ENCODE data around the gene IGFBP1. TPM values are rescaled to one million over a fixed set of nuclear protein-coding genes. Genes with fewer than 3 reads are reported as not detected.

Gene IGFBP1
- total RNA-seq (2022; extraction: Qiagen RNA extraction; ENCODE audit: low read depth): 22.2 to 36.3 TPM (median 30.8 TPM) in 5 replicates

DNA sequence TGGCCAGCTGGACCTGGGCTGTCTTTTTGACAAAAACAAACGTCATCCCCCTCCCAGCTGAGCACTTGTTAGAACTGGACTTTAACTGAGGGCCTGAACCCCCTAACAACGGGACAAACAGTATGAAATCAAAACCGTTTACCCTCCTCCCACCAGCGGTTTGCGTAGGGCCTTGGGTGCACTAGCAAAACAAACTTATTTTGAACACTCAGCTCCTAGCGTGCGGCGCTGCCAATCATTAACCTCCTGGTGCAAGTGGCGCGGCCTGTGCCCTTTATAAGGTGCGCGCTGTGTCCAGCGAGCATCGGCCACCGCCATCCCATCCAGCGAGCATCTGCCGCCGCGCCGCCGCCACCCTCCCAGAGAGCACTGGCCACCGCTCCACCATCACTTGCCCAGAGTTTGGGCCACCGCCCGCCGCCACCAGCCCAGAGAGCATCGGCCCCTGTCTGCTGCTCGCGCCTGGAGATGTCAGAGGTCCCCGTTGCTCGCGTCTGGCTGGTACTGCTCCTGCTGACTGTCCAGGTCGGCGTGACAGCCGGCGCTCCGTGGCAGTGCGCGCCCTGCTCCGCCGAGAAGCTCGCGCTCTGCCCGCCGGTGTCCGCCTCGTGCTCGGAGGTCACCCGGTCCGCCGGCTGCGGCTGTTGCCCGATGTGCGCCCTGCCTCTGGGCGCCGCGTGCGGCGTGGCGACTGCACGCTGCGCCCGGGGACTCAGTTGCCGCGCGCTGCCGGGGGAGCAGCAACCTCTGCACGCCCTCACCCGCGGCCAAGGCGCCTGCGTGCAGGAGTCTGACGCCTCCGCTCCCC, at the start of gene IGFBP1:
TSS of gene IGFBP1 (plus strand) at position 304 of the 808 bp plus-strand sequence. CDS start at position 469, 165 bp downstream.

DNA sequence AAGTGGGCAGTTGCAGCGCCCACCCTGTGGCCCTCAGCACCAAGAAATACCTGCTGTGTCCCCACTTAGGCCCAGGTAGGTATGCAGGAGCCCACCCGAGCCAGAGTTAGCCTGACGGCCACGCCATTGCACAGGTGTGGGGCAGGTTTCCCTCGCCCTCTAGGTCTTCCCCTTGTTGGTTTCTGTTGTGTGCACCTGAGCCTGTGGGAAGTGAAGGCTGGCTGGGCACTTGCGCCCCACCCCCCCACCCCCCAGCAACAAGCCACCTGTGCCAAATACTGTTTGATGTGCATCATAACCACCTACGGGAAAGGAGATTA, 15.3 kb upstream of the IGFBP1 start, which contains the start of gene CCDC201:
TSS of gene CCDC201 (minus strand) at position 48 of the 320 bp plus-strand sequence. CDS start 75 bp downstream, outside the sequence.

DNA sequence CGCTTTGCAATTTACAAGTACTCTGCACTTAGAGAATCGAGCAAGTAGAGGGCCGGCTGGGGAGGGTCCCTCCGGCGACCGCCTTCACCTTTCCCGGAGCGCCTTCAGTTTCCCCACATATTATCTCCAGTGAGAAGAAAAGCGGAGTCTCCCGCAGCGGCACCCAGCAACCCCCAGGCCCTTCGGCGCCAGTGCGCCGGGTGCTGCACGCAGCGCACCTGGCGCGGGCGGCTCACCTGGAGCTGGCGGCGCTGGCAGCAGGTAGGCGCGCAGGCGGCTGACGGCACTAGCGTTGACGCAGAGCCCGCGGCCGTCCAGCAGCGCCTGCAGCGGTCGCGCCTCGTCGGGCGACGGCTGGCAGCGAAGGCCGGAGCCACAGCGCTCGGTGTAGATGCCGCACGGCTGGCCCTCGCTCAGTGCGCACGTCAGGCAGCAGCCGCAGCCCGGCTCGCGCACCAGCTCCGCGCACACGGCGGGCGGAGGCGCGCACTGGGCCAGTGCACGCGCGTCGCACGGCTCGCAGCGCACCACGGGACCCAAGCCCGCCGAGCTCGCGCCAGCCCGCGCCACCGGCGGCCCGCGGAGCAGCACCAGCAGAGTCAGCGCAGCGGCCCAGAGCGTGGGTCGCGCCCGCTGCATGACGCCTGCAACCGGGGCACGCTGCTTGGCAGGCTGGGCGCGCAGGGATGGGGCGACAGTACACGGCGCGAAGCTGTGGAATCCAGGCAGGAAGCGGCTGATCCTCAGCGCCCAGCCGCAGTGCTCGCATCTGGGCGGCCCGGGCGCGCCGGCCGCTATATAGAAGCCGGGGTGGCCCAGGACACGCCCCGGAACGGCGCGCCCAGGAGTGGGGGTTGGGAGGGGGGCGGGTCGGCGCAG, 32.5 kb downstream of the IGFBP1 start, which contains the start of gene IGFBP3:
TSS of gene IGFBP3 (minus strand) at position 771 of the 879 bp plus-strand sequence. CDS start at position 639, 132 bp downstream.

Other genes with a start within 250 kb of the IGFBP1 start
- 0.01 TPM in 1 of 5 replicates, not detected in the others for gene CCDC201, start 15.4 kb upstream of the IGFBP1 start, total RNA-seq (2022; extraction: Qiagen RNA extraction; ENCODE audit: low read depth)
- 178 to 294 TPM (median 243 TPM) in 5 replicates for gene IGFBP3, start 32.8 kb downstream of the IGFBP1 start, total RNA-seq (2022; extraction: Qiagen RNA extraction; ENCODE audit: low read depth)